Cardiac ventricle fibroblast (primary cell): ENCODE data around the gene TMEM200C. TPM values are rescaled to one million over a fixed set of nuclear protein-coding genes. Genes with fewer than 3 reads are reported as not detected.

Experiments used
- total RNA-seq: library from RNA; depleted of rRNA; stranded (reverse); fragments of >200 nt; gene quantifications from 2 replicates; pipeline ENCODE4 v1.2.3, GENCODE V29; 2015

Gene TMEM200C
- not detected in 2 replicates for total RNA-seq

GRCh38 chr18:5895299-5895875 lies at the start of gene TMEM200C:
Gene TMEM200C, minus strand, starts transcription at chr18:5895522. Its CDS starts 3,459 bp downstream, at chr18:5892063.

